Glomerular visceral epithelial cell (primary cell): ENCODE measurements around the gene APOC3.
"Not testable (repeated sequence)": the region's sequence is repeated elsewhere in the genome, so short reads cannot be mapped to it uniquely, and the experiment has no call there.

Experiments used
- DNase-seq: peaks from one replicate; pipeline ENCODE4 v3.0.0-alpha.2; 2016; ENCODE audit errors: extremely low spot score

APOC3 gene

DNA sequence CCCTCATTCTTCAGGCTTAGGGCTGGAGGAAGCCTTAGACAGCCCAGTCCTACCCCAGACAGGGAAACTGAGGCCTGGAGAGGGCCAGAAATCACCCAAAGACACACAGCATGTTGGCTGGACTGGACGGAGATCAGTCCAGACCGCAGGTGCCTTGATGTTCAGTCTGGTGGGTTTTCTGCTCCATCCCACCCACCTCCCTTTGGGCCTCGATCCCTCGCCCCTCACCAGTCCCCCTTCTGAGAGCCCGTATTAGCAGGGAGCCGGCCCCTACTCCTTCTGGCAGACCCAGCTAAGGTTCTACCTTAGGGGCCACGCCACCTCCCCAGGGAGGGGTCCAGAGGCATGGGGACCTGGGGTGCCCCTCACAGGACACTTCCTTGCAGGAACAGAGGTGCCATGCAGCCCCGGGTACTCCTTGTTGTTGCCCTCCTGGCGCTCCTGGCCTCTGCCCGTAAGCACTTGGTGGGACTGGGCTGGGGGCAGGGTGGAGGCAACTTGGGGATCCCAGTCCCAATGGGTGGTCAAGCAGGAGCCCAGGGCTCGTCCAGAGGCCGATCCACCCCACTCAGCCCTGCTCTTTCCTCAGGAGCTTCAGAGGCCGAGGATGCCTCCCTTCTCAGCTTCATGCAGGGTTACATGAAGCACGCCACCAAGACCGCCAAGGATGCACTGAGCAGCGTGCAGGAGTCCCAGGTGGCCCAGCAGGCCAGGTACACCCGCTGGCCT, 641 bp downstream of the APOC3 start:
- no peak for DNase-seq

DNA sequence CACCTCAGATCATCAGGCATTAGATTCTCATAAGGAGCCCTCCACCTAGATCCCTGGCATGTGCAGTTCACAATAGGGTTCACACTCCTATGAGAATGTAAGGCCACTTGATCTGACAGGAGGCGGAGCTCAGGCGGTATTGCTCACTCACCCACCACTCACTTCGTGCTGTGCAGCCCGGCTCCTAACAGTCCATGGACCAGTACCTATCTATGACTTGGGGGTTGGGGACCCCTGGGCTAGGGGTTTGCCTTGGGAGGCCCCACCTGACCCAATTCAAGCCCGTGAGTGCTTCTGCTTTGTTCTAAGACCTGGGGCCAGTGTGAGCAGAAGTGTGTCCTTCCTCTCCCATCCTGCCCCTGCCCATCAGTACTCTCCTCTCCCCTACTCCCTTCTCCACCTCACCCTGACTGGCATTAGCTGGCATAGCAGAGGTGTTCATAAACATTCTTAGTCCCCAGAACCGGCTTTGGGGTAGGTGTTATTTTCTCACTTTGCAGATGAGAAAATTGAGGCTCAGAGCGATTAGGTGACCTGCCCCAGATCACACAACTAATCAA, 2.2 kb downstream of the APOC3 start:
- DNase-seq: no peak

DNA sequence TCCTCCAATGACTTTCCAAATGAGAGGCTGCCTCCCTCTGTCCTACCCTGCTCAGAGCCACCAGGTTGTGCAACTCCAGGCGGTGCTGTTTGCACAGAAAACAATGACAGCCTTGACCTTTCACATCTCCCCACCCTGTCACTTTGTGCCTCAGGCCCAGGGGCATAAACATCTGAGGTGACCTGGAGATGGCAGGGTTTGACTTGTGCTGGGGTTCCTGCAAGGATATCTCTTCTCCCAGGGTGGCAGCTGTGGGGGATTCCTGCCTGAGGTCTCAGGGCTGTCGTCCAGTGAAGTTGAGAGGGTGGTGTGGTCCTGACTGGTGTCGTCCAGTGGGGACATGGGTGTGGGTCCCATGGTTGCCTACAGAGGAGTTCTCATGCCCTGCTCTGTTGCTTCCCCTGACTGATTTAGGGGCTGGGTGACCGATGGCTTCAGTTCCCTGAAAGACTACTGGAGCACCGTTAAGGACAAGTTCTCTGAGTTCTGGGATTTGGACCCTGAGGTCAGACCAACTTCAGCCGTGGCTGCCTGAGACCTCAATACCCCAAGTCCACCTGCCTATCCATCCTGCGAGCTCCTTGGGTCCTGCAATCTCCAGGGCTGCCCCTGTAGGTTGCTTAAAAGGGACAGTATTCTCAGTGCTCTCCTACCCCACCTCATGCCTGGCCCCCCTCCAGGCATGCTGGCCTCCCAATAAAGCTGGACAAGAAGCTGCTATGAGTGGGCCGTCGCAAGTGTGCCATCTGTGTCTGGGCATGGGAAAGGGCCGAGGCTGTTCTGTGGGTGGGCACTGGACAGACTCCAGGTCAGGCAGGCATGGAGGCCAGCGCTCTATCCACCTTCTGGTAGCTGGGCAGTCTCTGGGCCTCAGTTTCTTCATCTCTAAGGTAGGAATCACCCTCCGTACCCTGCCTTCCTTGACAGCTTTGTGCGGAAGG, 2.9 kb downstream of the APOC3 start:
- DNase-seq: no peak

DNA sequence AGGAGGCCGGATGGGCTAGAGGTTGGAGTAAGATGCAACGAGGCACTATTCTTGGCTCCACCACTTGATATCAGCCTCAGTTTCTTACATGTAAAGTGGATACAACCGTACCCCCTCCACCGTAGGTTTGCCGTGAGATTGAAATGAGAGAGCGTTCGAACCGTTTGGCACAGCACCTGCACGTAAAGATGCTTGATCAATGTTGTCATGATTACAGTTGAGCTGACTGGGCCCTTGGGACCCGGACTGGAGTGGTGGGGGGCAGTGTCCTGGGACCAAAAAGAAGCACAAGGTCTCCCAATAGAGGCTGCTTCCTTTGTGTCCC, 3.7 kb downstream of the APOC3 start:
- no peak for DNase-seq

DNA sequence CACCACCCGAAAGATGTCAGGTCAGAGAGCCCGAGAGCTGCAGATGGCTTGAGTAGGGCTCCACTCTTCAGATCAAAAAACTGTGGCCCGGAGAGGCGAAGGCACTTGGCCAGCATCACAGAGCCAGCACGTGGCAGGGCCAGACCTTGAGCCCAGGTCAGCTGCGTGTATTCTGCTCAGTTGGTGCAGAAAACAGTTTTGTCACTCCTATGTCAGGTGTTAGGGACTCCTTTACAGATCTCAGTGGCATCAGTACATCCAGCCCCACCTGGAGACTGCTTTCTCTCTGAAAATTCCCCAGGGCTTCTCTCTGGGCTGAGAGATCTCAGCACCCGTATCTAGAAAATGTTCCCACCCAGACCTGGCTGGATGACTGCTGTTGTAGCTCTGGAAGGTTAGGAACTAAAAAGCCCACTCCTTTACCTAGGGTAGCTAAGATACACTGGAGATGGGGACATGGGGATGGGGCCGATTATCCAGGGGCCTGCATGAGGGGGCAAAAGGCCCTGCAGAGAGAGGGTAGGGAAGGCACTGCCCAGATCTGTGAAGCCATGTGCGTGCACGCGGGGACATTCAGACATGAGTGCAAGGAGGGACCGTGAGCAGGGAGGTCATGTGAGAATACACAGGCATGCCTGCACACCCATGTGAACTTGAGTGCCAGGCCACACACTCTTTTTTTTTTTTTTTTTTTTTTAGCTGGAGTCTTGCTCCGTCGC, 4.3 kb downstream of the APOC3 start:
- no peak for DNase-seq

DNA sequence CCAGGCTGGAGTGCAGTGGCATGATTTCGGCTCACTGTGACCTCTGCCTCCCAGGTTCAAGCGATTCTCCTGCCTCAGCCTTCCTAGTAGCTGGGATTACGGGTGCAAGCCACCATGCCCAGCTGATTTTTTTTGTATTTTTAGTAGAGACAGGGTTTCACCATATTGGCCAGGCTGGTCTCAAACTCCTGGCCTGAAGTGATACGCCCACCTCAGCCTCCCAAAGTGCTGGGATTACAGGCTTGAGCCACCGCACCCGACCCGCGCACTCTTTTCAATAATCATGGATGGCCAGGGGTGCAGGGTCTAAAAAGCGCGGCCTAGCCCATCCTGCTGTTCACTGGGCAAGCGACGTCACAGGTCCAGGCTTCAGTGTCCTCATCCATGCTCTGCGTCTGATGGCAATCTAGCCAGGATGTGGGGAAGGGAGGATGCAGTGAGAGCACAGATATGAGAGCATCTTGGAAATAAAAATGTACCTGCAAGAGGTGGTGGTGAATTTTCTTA, 4.9 kb downstream of the APOC3 start:
- DNase-seq: not testable (repeated sequence)

DNA sequence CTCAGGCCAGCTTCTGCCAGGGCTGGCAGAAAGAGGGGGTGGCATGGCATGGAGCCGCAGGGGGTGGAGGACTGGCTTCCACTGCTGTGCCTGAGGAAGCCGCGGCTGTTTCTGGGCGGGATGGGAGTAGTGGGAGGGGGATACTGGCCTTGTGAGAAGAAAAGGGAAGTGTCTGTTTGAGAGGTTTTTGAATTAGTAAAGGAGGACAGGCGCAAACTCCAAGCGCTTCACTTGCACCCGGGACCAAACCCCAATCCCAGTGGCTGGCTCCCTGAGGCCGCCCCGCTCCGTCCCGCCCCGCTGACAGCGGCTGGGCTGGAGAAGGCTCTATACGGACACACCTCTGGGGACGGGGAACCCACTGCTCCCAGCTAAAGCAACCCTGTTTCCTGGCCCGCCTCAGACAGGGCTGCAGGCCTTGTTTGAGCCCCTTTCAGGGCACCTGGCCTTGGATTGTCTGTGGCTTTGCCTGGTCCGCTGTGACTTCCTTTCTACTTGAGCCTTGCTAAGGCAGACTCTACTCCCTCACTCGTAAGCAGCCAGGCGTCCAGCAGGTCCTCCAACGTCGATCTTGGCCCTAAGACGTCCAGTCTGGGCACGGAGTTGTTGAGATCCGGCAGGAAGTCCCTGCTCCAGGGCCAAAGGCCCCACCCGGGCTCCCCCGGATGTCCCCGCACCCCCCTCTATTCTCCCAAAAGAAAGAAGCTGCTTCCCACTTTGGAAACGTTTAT, 5.5 kb downstream of the APOC3 start:
- no peak for DNase-seq

DNA sequence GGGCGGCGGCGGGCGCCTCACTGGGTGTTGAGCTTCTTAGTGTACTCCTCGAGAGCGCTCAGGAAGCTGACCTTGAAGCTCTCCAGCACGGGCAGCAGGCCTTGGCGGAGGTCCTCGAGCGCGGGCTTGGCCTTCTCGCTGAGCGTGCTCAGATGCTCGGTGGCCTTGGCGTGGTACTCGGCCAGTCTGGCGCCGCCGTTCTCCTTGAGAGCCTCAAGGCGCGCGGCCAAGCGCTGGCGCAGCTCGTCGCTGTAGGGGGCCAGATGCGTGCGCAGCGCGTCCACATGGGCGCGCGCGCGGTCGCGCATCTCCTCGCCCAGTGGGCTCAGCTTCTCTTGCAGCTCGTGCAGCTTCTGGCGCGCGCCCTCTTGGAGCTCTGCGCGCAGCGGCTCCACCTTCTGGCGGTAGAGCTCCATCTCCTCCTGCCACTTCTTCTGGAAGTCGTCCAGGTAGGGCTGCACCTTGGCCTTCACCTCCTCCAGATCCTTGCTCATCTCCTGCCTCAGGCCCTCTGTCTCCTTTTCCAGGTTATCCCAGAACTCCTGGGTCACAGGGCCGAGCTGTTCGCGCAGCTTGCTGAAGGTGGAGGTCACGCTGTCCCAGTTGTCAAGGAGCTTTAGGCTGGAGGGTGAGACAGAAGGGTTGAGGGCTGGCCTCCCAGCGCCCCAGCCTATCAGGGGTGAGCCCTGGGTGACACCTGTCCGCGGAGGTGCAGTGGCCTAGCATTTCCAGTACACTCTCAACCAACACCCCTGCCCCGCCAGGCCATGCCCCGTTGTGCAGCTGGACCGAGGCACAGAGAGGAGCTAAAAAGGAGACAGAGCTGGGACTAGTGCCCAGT, 6.3 kb downstream of the APOC3 start:
- DNase-seq: peak; percentile 92

DNA sequence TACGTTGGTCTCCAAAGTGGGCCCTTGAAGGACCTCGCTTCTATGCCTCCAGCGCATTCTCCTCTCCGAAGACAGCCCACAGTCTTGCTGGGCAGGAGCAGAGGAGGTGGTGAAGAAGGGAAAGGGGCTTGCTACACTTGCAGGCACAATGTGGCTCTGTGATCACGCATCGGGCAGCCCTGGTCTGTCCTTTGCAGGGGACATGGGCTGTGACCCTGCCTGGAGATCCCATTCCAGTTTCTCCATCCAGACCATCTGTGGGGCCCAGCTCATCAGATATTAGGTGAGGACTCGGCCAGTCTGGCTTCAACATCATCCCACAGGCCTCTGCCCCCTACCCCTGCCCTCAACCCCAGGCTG, 6.9 kb downstream of the APOC3 start:
- DNase-seq: no peak

DNA sequence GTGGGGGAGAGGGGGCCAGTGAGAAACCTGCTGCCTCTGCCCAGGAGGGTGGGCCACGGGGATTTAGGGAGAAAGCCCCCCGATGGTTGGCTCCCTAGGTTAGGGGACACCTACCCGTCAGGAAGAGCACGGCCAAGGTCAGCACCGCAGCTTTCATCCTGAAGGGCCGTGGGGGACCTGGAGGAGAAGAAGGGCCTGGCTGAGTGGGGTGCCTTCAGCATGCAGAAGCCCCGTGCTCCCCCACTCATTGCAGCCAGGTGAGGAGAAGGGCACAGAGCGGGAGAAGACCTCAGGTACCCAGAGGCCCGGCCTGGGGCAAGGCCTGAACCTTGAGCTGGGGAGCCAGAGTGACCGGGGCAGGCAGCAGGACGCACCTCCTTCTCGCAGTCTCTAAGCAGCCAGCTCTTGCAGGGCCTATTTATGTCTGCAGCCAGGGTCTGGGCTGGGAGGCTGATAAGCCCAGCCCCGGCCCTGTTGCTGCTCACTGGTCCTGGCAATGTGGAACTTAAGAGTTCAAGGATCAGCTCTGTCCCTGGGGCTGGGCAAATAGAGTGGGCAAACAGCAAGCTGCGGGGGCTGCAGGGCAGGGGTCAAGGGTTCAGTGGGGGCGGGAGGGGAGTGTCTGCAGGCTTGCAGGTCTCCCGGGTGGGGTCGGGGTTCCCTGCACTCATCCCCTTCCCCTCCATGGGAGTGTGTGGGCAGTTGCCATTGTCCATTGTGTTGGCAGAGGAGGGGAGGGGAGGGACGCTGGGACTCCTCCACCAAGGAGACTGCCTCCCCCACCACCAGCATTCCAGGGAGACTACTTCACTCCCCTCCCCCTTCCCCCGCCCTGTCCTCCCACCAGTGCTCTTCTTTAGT, 7.8 kb downstream of the APOC3 start, which contains the start of gene APOA1:
Gene APOA1 (minus strand): TSS at position 392 of the 861 bp plus-strand sequence. CDS start 235 bp downstream, at position 157.
- DNase-seq: no peak

DNA sequence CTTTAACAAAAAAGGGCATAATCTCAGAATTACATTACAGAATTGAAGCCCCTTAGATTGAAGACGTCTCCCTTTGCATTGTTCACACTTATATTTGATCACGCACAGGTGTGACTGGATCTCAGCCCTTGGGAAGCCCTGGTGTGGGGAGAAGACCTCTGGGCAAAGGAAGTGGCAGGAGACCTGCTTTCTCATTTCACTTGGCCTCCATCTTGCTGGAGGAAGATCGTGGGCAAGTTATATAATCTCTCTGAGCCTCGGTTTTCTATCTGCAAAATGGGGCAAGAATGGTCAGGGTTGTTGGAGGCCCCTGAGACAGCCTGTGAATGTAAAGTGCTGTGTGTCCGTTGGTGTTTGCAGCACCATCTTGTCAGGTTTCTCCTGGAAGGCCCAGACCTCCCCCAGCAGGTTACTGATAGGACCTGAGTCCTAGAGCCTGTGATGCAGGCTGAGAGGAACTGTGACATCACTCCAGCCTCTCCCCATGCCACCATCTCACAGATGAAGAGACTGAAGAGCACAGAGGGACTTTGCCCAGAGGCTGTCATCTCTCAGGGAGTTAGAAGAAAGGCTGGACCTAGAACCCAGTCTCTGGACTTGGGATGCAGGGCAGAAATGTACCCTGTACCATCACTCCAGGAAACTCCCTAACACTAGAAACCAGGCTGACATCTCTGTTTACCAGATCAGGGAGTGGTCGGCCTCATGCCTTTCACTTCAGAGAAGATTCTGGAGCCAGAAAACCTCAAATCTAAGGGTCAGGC, 8.8 kb downstream of the APOC3 start:
- no peak for DNase-seq

DNA sequence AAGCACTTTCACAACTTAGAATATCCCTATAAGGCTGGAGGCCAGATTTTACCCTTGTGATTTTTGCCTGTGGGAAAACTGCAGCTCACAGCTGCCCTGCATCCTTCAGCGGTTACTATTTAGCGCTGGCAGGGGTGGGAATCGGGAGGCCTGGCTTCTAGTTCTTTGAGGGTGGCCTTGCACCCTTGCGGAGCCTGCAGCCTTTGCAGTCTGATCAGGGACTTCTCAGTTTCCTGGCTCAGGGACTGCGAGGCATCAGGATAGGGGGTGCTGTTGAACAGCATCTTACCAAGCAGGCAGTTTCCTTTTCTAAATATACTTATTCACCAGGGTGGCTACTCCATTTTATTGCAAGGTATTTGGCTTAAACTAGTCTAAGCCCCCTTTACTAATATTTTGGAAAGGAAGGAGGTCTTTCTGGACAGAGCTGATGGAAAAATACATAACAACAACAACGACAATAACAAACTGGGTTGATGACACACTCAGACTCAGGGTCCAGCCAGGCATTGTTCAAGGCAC, 10.6 kb downstream of the APOC3 start:
- DNase-seq: no peak

DNA sequence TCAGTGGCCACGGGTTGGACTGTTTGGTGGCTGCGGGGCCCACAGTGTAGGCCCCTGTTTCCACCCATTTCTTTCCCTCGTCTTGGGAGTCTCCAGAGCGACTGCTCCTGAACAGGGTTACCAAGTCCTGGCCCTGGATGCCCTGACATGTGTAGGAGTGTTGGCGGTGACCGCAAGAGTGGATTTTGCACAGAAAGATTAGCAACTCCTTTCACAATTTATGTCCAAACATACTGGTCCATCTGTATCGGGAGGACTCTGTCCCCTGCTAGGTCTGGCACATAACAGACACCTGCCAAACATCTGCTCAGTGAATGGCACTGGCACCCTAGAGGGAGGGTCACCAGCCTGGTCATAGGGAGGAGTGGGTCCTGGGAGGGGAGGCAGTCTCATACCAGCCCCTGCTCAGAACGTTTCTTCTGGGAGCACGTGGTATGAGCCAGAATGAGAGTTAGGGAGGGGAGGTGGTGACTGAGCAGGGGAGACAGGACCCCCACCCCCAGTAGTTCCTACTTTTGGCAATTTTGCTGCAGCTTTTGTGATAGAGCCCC, 11.1 kb downstream of the APOC3 start:
- no peak for DNase-seq

DNA sequence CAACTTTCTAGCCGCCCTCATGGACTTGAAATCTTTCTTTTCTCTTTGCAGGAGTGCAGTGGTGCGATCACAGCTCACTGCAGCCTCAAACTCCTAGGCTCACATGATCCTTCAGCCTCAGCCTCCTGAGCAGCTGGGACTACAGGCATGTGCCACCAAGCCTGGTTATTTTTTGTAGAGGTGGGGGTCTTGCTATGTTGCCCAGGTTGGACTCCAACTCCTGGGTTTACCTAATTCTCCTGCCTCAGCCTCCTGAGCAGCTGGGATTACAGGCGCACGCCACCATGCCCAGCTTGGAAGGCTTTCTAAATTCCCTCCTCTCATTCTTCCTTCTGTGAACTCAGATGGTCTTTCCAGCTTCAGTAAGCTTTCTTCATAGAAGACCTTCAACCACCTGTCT, 12.4 kb downstream of the APOC3 start:
- no peak for DNase-seq

DNA sequence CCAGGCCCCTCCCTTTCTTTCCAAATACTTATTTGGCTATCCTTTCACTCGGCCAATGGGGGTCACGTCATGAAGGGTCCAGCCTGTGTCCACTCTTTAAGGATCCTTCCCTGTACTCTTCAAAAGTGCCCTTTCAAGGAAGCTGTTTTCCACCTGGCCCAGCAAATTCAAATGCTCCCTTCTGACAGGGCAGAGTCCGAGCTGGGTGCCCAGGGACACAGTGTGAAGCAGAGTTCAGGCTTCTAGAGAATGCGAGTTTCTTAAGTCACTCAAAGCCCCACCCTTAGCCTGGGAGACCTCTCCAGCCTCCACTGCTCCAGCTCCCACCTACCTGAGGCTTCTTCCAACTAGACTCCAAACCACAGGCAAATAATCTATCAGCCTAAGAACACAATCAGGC, 13.2 kb downstream of the APOC3 start:
- no peak for DNase-seq

DNA sequence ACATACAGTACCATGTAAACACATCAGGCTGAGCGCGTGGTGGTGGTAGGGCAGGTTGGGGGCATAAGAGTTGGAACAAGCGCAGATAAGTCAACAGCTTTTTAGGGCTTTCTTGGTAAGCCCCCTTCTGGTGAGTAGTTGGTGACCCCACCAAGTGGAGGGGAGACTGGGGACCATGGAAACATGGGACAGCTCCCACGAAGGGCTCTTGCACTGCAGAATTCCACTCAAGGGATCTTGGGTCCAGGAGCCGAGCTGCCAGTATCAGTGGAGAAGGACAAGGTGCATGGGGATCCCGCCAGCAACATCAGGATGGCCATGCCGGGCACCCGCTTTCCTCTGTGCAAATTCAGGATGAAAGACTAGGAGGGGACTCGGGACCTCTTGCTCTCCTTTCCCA, 14.0 kb downstream of the APOC3 start:
- DNase-seq: no peak

DNA sequence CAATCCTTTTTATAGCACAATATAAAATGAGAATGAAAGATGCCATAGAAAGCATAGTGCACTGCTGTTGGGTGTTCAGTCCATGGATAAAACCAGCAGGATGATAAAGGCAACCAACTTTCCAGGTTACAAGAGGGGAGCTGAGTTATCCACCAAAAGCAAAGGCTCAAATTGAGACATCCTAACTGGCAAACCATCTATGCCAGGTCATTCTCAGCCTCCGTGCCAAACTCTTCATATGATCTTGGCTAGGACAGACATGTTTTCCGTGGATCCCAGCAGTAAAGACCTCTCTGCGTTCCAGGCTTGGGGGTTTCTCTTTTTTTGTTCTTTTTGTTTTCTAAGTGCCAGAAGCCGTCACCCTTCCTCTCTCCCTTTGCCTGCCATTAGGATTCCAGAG, 15.0 kb downstream of the APOC3 start:
- no peak for DNase-seq

DNA sequence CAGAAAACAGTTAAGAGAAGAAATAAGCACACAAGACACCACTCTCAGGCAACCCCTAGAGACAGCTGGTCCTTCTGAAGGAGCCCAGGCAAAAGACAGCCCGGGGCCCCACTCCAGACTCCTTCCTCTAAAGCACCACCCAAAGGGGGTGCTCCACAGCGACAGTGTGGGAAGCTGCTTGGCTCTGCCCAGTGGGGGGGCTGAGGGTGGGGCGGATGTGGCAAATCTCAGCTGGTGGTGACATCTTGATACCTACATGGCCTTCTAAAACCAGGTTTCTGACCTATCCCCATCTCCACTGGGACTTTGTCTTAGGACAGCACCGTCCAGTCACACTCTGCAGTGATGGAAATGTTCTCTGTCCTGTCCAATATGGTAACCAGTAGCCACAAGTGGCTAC, 17.9 kb downstream of the APOC3 start:
- DNase-seq: no peak
